ENCODE measurements around the gene PRKCE. TPM values are rescaled to one million over a fixed set of nuclear protein-coding genes. Genes with fewer than 3 reads are reported as not detected.

Gene PRKCE
- total RNA-seq, 1 experiment from 2014 or later: 1.3 TPM

GRCh38 chr2:46225730-46226129 is 574.3 kb downstream of the PRKCE start:
- Histone ChIP-seq H3K14ac (ENCODE audit: insufficient read depth, low read length) (no peak overlapping the region), H3K27ac (ENCODE audit: insufficient read length, low read depth, low read length) (no peak overlapping the region), H4K91ac (ENCODE audit: insufficient read length, low read depth, low read length) (no peak overlapping the region), H3K79me2 (ENCODE audit: insufficient read depth, low read length) (no peaks in the 10 kb centered on the region), H4K20me1 (ENCODE audit: control insufficient read depth, insufficient read depth, insufficient read length) (no peaks in the 10 kb centered on the region), H2AFZ (ENCODE audit: low read length) (no peak overlapping the region), H2BK20ac (ENCODE audit: low read depth, low read length, poor library complexity, severe bottlenecking) (no peak overlapping the region), H3K56ac (ENCODE audit: insufficient read length, low read depth, low read length) (no peak overlapping the region), H3K23me2 (ENCODE audit: insufficient read length, low read depth, low read length, poor library complexity, severe bottlenecking) (no peaks in the 10 kb centered on the region), H4K5ac (ENCODE audit: insufficient read length, low read depth, low read length) (no peak overlapping the region), H3T11ph (ENCODE audit: low read length) (no peak overlapping the region), H3K18ac (ENCODE audit: insufficient read length, low read depth, low read length) (no peak overlapping the region), H3K79me1 (ENCODE audit: insufficient read depth, low read depth, low read length, poor library complexity, severe bottlenecking) (no peaks in the 10 kb centered on the region), H3K9me3 (ENCODE audit: control insufficient read depth, low read depth, low read length) (no peaks in the 10 kb centered on the region), H2BK12ac (ENCODE audit: insufficient read length, low read depth, low read length) (no peak overlapping the region), H2AK5ac (ENCODE audit: insufficient read length, low read length) (no peak overlapping the region), H2BK5ac (ENCODE audit: insufficient read length, low read length) (no peak overlapping the region), H4K8ac (replicated peaks; ENCODE audit: insufficient read length, low read depth, low read length) (no peak overlapping the region), H3K4me1 (ENCODE audit: insufficient read depth, low read length) (peaks cover 5% of the 10 kb centered on the region; the same call in 1 of the 2 replicates), H2BK15ac (ENCODE audit: low read depth, low read length) (no peak overlapping the region), H3K27me3 (ENCODE audit: insufficient read depth, low read length) (no peaks in the 10 kb centered on the region), H3K9ac (ENCODE audit: extremely low read depth, insufficient read length, low read length) (no peak overlapping the region), H3K23ac (ENCODE audit: insufficient read length, low read depth, low read length) (no peak overlapping the region), H3K4me2 (ENCODE audit: insufficient read depth, insufficient read length, low read length) (no peak overlapping the region), H2BK120ac (ENCODE audit: low read depth, low read length, poor library complexity, severe bottlenecking) (no peak overlapping the region), H3K4ac (ENCODE audit: low read depth, low read length) (no peak overlapping the region)
- H3K27ac Mint-ChIP-seq: no peak overlapping the region
- TF ChIP-seq, protein P1, sequence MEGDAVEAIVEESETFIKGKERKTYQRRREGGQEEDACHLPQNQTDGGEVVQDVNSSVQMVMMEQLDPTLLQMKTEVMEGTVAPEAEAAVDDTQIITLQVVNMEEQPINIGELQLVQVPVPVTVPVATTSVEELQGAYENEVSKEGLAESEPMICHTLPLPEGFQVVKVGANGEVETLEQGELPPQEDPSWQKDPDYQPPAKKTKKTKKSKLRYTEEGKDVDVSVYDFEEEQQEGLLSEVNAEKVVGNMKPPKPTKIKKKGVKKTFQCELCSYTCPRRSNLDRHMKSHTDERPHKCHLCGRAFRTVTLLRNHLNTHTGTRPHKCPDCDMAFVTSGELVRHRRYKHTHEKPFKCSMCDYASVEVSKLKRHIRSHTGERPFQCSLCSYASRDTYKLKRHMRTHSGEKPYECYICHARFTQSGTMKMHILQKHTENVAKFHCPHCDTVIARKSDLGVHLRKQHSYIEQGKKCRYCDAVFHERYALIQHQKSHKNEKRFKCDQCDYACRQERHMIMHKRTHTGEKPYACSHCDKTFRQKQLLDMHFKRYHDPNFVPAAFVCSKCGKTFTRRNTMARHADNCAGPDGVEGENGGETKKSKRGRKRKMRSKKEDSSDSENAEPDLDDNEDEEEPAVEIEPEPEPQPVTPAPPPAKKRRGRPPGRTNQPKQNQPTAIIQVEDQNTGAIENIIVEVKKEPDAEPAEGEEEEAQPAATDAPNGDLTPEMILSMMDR (conservative IDR thresholded peaks at IDR 0.05): no peak
- H3K4me1 Mint-ChIP-seq: peaks cover 23 to 27% of the 10 kb centered on the region in 2 experiments
- no CpG with 5 or more reads among the region's 1 CpG for WGBS (ENCODE audit: extremely low coverage, insufficient read length, low lambda C conversion rate)
- no peak for DNase-seq
- H3K36me3 Mint-ChIP-seq (ENCODE audit: insufficient read depth in 1 of 3, low read depth in 3 of 3): no peaks in the 10 kb centered on the region; a peak in 2 of 7 replicates
- H3K9me3 Mint-ChIP-seq: peaks cover 0 to 9% of the 10 kb centered on the region in 2 experiments; a peak in 2 of 5 replicates
- H3K4me3 Mint-ChIP-seq: no peak overlapping the region
- H3K27me3 Mint-ChIP-seq (ENCODE audit: low read depth): peaks cover 8% of the 10 kb centered on the region
